NT2/D1 (cell line): ENCODE data around the gene ARHGAP21.

Source experiments
- SUZ12 ChIP-seq: IDR thresholded peaks from 2 replicates; pipeline ENCODE4 v1.6.1; 2011; ENCODE audit not compliant: insufficient read length, insufficient read depth; ENCODE audit errors: extremely low read depth
- YY1 ChIP-seq: IDR thresholded peaks from 2 replicates; pipeline ENCODE4 v1.6.1; 2011; ENCODE audit not compliant: insufficient read length, insufficient read depth

GRCh38 chr10:24697080-24697479, 26.6 kb downstream of the ARHGAP21 start:
- no peak for TF ChIP-seq YY1
- no peak for TF ChIP-seq SUZ12
